Islet of Langerhans (tissue), 1 donor: ENCODE results near the gene CENPX.

Experiments used
- FAIRE-seq: peaks from one replicate; lab custom pipeline; 2011; peaks lifted over from hg19 to GRCh38; lab: Jason Lieb, UNC

CENPX gene

GRCh38 chr17:82055023-82055964 is 32.6 kb upstream of the CENPX start:
- FAIRE-seq = no peak

GRCh38 chr17:82054351-82055022 is 31.8 kb upstream of the CENPX start:
- FAIRE-seq = no peak

- FAIRE-seq = no peak
Measured at GRCh38 chr17:82053556-82054263, 31.0 kb upstream of the CENPX start.

- no peak for FAIRE-seq
Measured at GRCh38 chr17:82053130-82053529, 30.5 kb upstream of the CENPX start.

DNA sequence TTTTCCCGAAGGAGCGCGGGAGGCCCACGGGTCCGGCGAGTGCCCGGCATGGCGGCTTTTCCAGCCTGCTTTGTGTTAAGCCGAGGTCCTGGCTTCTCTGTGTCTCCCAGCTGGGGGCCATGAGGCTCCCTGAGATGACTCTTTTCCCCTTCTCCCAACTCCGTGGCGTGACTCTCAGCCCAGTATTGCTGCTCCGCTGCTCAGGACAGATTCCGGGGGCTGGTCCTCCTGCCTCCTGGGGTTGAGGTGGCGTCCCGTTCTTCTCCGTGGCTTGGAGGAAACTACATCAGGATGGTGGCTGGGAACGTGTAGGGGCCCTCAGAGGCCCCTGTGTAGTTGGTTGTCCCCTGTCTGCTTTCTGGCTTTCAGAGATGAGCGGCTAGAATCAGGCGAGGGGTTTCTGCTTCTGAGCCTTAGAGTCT is 30.0 kb upstream of the CENPX start:
- no peak for FAIRE-seq

DNA sequence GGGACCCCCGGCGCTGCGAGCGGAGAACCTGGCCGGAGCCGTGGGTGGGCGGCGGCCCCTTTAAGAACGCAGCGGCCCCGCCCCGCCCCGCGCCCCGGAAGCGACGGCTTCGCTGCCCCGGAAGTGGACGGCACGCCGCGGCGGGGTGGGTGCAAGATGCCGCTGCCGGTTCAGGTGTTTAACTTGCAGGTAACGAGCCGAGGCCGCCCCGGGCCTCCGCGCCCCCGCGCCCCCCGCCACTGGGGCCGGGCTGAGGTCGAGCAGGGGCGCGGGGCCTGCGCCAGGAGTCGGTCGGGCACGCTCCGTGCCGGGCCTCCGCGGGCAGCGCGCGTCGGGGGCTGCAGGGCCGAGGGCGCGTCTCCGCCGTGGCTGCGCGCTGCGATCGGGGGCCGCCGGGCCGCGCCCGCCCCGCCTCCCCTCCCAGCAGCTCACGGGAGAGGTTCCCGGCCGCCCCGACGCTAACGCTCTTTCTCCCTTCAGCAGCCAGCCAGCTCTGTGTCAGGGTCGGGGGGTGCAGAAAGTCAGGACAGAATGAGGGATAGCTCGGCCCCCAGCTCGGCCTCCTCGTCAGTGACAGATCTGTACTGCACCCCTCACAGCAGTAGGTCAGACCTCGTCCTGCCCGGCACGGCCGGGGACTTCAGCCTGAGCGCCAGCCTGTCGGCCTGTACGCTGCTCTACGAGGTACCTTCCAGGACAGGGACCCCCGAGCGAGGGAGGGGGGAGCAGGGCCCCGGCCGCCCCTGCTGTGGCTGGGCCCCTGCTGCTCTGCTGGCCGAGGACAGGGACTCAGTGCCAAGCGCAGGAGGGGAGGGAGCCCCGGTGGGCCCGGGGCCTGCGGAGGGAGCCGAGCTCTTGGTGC is 29.3 kb upstream of the CENPX start, which contains the start of the genes GPS1 and RFNG:
GPS1 (plus strand) TSS at position 123 of the 862 bp plus-strand sequence; CDS start at position 157, 34 bp downstream.
RFNG (minus strand) TSS at position 36 of the 862 bp plus-strand sequence. CDS start 45 bp downstream, outside the sequence.
- FAIRE-seq = no peak

GRCh38 chr17:82050761-82051641 is 28.3 kb upstream of the CENPX start:
- no peak for FAIRE-seq

- FAIRE-seq = no peak
Measured at GRCh38 chr17:82050152-82050760, 27.6 kb upstream of the CENPX start.

- no peak for FAIRE-seq
Measured at GRCh38 chr17:82049521-82049971, 26.9 kb upstream of the CENPX start.

DNA sequence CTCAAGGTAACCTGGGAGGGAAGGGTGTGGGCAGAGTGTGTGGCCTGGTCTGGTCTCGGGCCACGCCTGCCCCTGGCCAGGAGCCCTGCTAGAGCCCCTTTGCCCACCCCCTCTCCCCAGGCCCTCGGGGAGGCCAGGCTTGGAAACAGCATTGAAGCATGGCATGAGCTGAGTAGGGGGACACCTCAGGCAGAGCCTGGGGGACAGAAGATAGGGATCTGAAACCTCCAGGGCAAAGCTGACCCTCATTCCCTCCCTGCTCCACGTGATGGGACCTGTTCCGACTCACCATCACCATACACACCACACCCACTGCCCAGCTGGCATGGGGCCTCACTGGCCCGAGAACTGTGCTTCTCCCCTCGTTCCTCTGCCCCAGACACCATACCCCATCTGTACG is 26.4 kb upstream of the CENPX start:
- FAIRE-seq = no peak

DNA sequence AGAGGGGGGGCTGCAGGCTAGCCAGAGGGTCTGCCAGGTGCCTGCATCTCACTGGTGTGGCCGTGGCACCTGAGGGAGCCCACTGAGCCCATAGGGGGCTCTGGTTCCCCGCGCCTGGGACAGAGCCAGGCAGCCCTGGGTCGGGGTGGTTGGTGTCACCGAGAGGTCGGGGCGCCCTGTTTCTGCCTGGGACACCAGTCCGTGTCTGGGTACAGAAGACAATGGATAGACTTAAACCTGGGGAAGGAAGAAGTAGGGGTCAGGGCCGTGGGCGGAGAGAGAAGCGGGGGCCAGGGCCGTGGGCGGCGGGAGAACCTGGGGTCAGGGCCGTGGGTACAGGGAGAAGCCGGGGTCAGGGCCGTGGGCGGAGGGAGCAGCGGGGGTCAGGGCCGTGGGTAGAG is 25.9 kb upstream of the CENPX start:
- FAIRE-seq = no peak

GRCh38 chr17:82047914-82048570 is 25.4 kb upstream of the CENPX start:
- FAIRE-seq = no peak

DNA sequence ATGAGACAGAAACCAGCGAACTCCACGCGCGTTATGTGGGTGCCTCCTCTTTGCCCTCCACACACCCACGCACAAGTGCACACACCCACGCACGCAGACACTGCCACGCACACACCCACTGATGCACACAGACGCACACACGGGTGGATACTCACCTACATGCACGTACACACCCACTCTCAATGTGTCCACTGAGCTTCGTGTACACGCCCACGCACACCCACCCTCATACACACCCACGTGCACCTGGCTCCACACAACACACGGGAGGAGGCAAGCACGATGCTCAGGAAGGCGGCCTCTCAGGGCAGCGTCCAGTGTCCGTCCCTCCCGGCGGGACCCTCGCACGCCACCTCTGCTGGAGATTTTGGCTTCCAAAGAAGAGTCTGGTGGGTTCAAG is 24.7 kb upstream of the CENPX start:
- no peak for FAIRE-seq

- no peak for FAIRE-seq
Measured at GRCh38 chr17:82046903-82047302, 24.2 kb upstream of the CENPX start.

GRCh38 chr17:82045936-82046484 is 23.3 kb upstream of the CENPX start:
- FAIRE-seq = no peak

- FAIRE-seq = no peak
Measured at GRCh38 chr17:82043507-82043906, 20.8 kb upstream of the CENPX start.

DNA sequence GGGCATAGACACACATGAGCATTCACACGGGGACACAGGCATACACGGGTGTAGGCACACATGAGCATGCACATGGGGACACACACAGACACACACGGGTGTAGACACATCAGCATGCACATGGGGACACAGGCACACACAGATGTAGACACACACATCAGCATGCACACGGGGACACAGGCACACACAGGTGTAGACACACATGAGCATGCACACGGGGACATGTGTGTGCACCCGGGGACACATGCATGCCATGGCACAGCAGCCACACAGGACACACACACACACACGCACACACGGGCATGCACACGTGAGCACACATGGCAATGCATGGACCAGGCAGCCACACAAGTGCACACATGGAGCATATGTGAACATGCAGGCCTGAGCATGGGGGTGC is 20.0 kb upstream of the CENPX start:
- FAIRE-seq = no peak

GRCh38 chr17:82041144-82041814 is 18.6 kb upstream of the CENPX start:
- no peak for FAIRE-seq
